GM23248 (cell line): Measurements from ENCODE around the gene POLE2. TPM values are rescaled to one million over a fixed set of nuclear protein-coding genes. Genes with fewer than 3 reads are reported as not detected.

ENCODE experiments used
- DNase-seq: peaks from one replicate; pipeline ENCODE4 v3.0.0-alpha.2; 2015
- H2AFZ ChIP-seq: fragments of 200-600 bp; sonication (generic); 2 replicates; pipeline ENCODE4 v1.6.1; 2016; ENCODE audit warnings: antibody characterized with exemption
- H3F3A ChIP-seq: fragments of 200-600 bp; sonication (generic); 2 replicates; pipeline ENCODE4 v1.6.1; 2016; ENCODE audit warnings: mild to moderate bottlenecking, antibody characterized with exemption, mixed run types; ENCODE audit not compliant: insufficient read depth
- H3K27ac ChIP-seq: fragments of 200-600 bp; sonication (generic); 2 replicates; pipeline ENCODE4 v1.5.1; 2016; ENCODE audit warnings: mild to moderate bottlenecking
- H3K27me3 ChIP-seq: fragments of 200-600 bp; sonication (generic); replicated peaks from 2 replicates; pipeline ENCODE4 v1.6.1; 2016; ENCODE audit warnings: mild to moderate bottlenecking; ENCODE audit not compliant: insufficient read depth
- H3K36me3 ChIP-seq: fragments of 200-600 bp; sonication (generic); 2 replicates; pipeline ENCODE4 v1.6.1; 2016; ENCODE audit warnings: low read depth, mild to moderate bottlenecking
- H3K4me1 ChIP-seq: fragments of 200-600 bp; sonication (generic); 2 replicates; pipeline ENCODE4 v1.6.1; 2016; ENCODE audit warnings: mild to moderate bottlenecking; ENCODE audit not compliant: insufficient read depth
- H3K4me2 ChIP-seq: fragments of 200-600 bp; sonication (generic); one replicate; pipeline ENCODE4 v1.6.1; 2016; ENCODE audit warnings: mild to moderate bottlenecking; ENCODE audit not compliant: unreplicated experiment
- H3K4me3 ChIP-seq: fragments of 200-600 bp; sonication (generic); 2 replicates; pipeline ENCODE4 v1.5.1; 2016; ENCODE audit warnings: mild to moderate bottlenecking
- H3K79me2 ChIP-seq: fragments of 200-600 bp; sonication (generic); 2 replicates; pipeline ENCODE4 v1.6.1; 2016; ENCODE audit warnings: mild to moderate bottlenecking; ENCODE audit not compliant: insufficient read depth
- H3K9ac ChIP-seq: fragments of 200-600 bp; sonication (generic); 2 replicates; pipeline ENCODE4 v1.6.1; 2016; ENCODE audit warnings: mild to moderate bottlenecking
- H3K9me2 ChIP-seq: fragments of 200-600 bp; sonication (generic); 2 replicates; pipeline ENCODE4 v1.6.1; 2016; ENCODE audit warnings: mixed run types, mild to moderate bottlenecking, moderate library complexity; ENCODE audit not compliant: insufficient read depth
- H3K9me3 ChIP-seq: fragments of 200-600 bp; sonication (generic); one replicate; pipeline ENCODE4 v1.6.1; 2017; ENCODE audit warnings: low read depth
- H4K20me1 ChIP-seq: fragments of 200-600 bp; sonication (generic); 2 replicates; pipeline ENCODE4 v1.6.0; 2016; ENCODE audit not compliant: insufficient read depth
- EZH2 ChIP-seq: fragments of 200-600 bp; sonication (generic); IDR thresholded peaks from 2 replicates; pipeline ENCODE4 v1.6.1; 2018; ENCODE audit warnings: antibody characterized with exemption, mild to moderate bottlenecking; ENCODE audit not compliant: insufficient read depth, poor library complexity, severe bottlenecking
- EZH2phosphoT487 ChIP-seq: fragments of 200-600 bp; sonication (generic); IDR thresholded peaks from 2 replicates; pipeline ENCODE4 v1.6.1; 2018; ENCODE audit warnings: antibody characterized with exemption, moderate library complexity, mild to moderate bottlenecking, low read depth; ENCODE audit not compliant: insufficient read depth
- WGBS, 2 experiments: methylation state at CpG; one replicate each; pipeline ENCODE4 v1.1.6; 2015 to 2017; ENCODE audit warnings: low lambda C conversion rate in 2 of 2, low coverage in 1 of 2; ENCODE audit errors: missing lambda C conversion rate in 2 of 2; 5-methylcytosine and 5-hydroxymethylcytosine counted together
- in situ Hi-C: fragments of 300-500 bp; cut with MboI; formaldehyde crosslinking; loops from 2 replicates; pipeline ENCODE4 v1.15.0; 2020
- polyA plus RNA-seq: library from polyadenylated mRNA; unstranded; fragments of >200 nt; fragmentation: Nextera tagmentation; extraction: Ambion mirVana; gene quantifications from 2 replicates; pipeline ENCODE4 v1.2.1, GENCODE V29; 2016
- total RNA-seq: library from RNA; depleted of rRNA; stranded (reverse); fragments of >200 nt; shearing (Covaris generic); gene quantifications from 2 replicates; pipeline ENCODE4 v1.2.3, GENCODE V29; 2014

Gene POLE2
- total and polyA plus RNA-seq, 2 experiments from 2014 or later = 5.2 to 5.5 TPM

DNA sequence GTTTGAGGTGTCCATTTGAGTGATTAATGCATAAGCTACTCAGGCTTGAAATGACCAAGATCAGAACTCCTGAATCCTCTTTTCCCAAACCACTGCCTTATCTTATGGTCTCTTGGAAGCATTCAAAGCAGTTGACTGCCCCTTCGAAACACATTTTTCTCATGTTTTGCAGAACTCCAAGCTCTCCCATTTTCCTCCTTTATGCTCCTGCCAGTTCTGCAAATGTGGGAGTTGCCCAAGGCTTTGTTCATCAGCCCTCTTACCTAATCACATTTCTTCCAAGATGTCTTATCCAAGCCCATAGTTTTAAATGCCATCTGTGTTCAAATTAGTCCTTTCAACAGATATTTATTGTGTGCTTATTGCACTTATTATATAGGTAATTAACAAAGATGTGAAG lies 51.1 kb downstream of the POLE2 start:
- Histone ChIP-seq H3K36me3 (peaks cover 4% of the 10 kb centered on the region; the same call in 1 of the 2 replicates), H3K4me1 (peaks cover 16% of the 10 kb centered on the region), H3K9me2 (no peaks in the 10 kb centered on the region), H3K27me3 (no peaks in the 10 kb centered on the region), H3F3A (peaks cover 11% of the 10 kb centered on the region), H3K27ac (peak overlapping the region; percentile 90; the same call in 1 of the 2 replicates), H3K4me3 (no peak overlapping the region), H3K79me2 (peaks cover 86% of the 10 kb centered on the region), H2AFZ (no peak overlapping the region), H4K20me1 (no peaks in the 10 kb centered on the region), H3K9ac (no peak overlapping the region), H3K4me2 (no peak overlapping the region), H3K9me3 (no peaks in the 10 kb centered on the region)
- WGBS, 2 experiments = 95 to 97% methylated on average over 1 of the region's 1 CpG
- TF ChIP-seq EZH2 (no peak), EZH2phosphoT487 (no peak)
- DNase-seq = peak; percentile 9
- in situ Hi-C loops = loop anchor here (10.0 kb wide), 1 partner anchor 128 kb away; the partner anchor contains the start of gene KLHDC2

DNA sequence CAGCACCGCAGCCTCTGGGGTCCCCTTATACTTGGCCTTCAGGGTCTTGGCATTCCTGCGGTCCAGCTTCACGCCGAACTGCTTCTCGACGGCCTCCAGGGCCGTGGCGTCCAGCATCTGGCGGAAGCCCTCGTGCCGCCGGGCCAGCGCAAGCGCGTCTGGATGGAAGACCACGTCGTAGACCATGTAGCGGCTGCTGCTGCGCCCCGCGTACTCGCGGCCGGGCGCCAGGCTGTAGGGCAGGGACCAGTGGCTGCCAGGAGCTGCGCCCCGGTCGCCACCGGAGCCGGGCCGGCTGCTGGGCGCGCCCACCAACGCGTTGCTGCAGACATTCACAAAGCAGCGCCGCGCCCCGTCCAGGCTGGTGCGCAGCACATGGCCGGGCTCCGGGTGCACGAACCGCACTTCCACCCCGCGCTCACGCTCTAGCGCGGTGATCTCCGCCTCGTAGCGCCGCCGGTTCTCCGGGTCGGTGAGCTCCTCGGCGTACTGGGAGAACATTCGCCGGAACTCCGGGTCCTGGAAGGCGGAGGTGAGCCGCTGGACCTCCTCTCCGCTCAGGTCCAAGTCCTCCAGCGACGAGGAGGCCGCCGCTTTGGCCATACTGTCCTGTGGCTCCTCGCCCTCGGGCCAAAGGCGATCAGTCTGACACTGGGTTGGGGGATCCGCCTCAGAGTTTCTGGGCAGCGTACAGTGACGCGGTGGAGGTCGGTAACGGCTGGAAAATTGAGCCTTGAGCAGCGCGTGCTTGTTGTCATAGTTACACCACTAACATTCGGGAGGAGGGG lies 53.3 kb downstream of the POLE2 start, which contains the start of gene DNAAF2:
Gene DNAAF2, minus strand, starts transcription at position 698 of the 788 bp plus-strand sequence. Its CDS starts 95 bp downstream, at position 603.
- H3K9me2 ChIP-seq = no peaks in the 10 kb centered on the region
- DNase-seq = peak; percentile 85
- WGBS, 2 experiments = 0 to 2% methylated on average over 70 to 80 of the region's 80 CpGs
- H3K36me3 ChIP-seq = peaks cover 4% of the 10 kb centered on the region; the same call in 1 of the 2 replicates
- H3K4me3 ChIP-seq = peak within 1 kb of the TSS; percentile 83
- in situ Hi-C loops = loop anchor here (10.0 kb wide), 1 partner anchor 130 kb away; the partner anchor contains the start of gene KLHDC2
- H2AFZ ChIP-seq = peak within 1 kb of the TSS; percentile 87
- no peaks in the 10 kb centered on the region for H3K27me3 ChIP-seq
- H3K4me1 ChIP-seq = peaks cover 21% of the 10 kb centered on the region
- no peaks in the 10 kb centered on the region for H4K20me1 ChIP-seq
- peak within 1 kb of the TSS; percentile 90 for H3K9ac ChIP-seq
- peak within 1 kb of the TSS; percentile 90 for H3K27ac ChIP-seq
- peaks cover 11% of the 10 kb centered on the region for H3F3A ChIP-seq
- H3K9me3 ChIP-seq = no peaks in the 10 kb centered on the region
- peaks cover 86% of the 10 kb centered on the region for H3K79me2 ChIP-seq
- no peak for TF ChIP-seq EZH2phosphoT487
- no peak for TF ChIP-seq EZH2
- H3K4me2 ChIP-seq = peak within 1 kb of the TSS; percentile 80

DNA sequence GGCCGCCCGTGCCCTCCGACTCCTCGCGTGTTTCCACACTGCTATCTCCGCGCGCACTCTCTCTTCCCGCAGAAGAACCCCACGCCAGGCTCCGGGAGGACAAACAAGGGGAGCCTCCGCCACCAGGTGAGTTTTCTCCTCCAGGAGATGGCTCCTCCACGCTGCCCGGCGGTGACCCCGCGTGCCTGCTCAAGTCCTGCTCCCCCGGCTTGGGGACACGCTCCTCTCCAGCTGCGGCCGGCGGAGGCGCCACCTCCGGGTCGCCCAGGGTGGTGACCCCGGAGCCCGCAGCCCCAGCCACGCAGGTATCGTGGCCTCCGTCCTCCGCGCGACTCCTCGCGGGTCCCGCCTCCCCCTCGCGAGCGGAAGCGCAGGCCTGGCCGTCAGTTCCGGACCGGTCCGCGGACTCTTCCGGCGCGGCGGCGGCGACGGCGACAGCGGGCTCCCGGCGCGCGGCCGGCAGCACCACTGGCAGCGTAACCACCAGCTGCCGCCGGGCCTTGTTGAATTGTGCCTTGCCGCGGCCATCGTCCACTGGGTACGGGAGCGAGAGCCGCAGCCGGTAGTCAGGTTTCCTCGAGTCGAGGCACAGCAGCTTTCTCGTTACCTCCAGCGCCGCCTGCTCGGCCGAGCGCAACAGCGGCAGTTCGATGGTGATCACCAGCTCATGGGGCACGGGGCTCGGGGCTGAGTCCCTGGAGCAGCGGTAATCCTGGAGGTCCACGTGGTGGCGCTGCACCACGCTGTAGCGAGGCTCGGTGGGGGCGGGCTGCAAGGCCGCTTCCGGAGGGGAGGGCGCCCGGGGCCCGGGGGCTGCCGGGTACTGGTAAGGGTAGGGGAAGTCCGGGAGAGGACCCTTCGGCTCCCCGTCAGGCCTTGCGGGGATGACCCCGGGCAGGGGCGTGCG lies 54.1 kb downstream of the POLE2 start:
- H2AFZ ChIP-seq = peak overlapping the region; percentile 87
- H3K4me1 ChIP-seq = peaks cover 21% of the 10 kb centered on the region
- peak overlapping the region; percentile 83 for H3K4me3 ChIP-seq
- H3K9me3 ChIP-seq = no peaks in the 10 kb centered on the region
- H3K9ac ChIP-seq = peak overlapping the region; percentile 90
- no peaks in the 10 kb centered on the region for H4K20me1 ChIP-seq
- H3F3A ChIP-seq = peaks cover 11% of the 10 kb centered on the region
- TF ChIP-seq EZH2 (no peak), EZH2phosphoT487 (no peak)
- no peaks in the 10 kb centered on the region for H3K27me3 ChIP-seq
- H3K27ac ChIP-seq = peak overlapping the region; percentile 90
- 0 to 2% methylated on average over 64 to 85 of the region's 101 CpGs for WGBS, 2 experiments
- peak overlapping the region; percentile 80 for H3K4me2 ChIP-seq
- H3K79me2 ChIP-seq = peaks cover 86% of the 10 kb centered on the region
- DNase-seq = peak; percentile 98
- H3K9me2 ChIP-seq = no peaks in the 10 kb centered on the region
- peaks cover 4% of the 10 kb centered on the region; the same call in 1 of the 2 replicates for H3K36me3 ChIP-seq
- in situ Hi-C loops = loop anchor here (10.0 kb wide), 1 partner anchor 131 kb away; the partner anchor contains the start of gene KLHDC2
